ENCODE measurements around the gene MMP28. TPM values are rescaled to one million over a fixed set of nuclear protein-coding genes. Genes with fewer than 3 reads are reported as not detected.

MMP28 gene
- total and polyA plus RNA-seq, 10 of the 15 experiments (the other 5 are each of a cell fraction or from before 2014, with no cell fraction given): not detected

DNA sequence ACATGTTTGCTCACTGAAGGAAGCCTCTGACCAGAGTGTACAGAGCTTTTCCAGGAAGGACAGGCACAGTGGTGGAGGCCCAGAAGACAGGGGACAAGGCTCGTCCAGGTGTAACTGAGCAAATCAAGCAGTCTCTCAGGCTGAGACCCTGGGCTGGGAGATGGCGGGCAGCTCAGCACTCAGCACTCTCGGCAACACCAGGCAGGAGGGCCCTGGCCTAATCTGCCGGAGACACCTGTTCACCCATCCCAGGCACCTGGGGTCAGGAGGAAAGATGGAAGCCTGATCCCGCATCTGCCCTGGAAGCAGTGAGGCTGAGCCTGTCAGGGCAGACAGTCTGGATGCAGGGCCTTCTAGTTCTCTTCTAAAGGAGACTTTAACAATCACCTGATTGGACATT is 59.2 kb downstream of the MMP28 start:
- POLR2A ChIA-PET: no interaction called here
- Histone ChIP-seq H2AFZ (ENCODE audit: control insufficient read depth, low read depth, low read length) (no peak overlapping the region), H3K9ac (ENCODE audit: control insufficient read depth, insufficient read depth, low read length) (no peak overlapping the region), H3K27ac (ENCODE audit: control insufficient read depth, insufficient read depth) (no peak overlapping the region), H3K4me1 (ENCODE audit: control insufficient read depth, insufficient read depth, low read length) (no peaks in the 10 kb centered on the region), H4K20me1 (ENCODE audit: control insufficient read depth, insufficient read depth) (no peaks in the 10 kb centered on the region), H3K79me2 (ENCODE audit: control insufficient read depth, insufficient read depth, low read length) (no peaks in the 10 kb centered on the region), H3K9me3 (replicated peaks; ENCODE audit: control insufficient read depth, insufficient read depth, low read length) (no peaks in the 10 kb centered on the region), H3K4me3 (no peak overlapping the region), H3K36me3 (ENCODE audit: control insufficient read depth in 2 of 2, insufficient read depth in 2 of 2, low read length in 1 of 2) (no peaks in the 10 kb centered on the region; a peak in 1 of 4 replicates), H3K4me2 (ENCODE audit: control insufficient read depth, insufficient read depth) (no peak overlapping the region), H3K27me3 (replicated peaks in 1 of 2; ENCODE audit: control insufficient read depth in 2 of 2, insufficient read depth in 2 of 2, low read length in 1 of 2) (peaks cover 0 to 3% of the 10 kb centered on the region in 2 experiments; a peak in 2 of 4 replicates)
- intact Hi-C loops (cut with micrococcal nuclease; ENCODE audit: unreplicated experiment) (no loop called here), in situ Hi-C loops (cut with MboI) (no loop called here)
- FAIRE-seq (no peak), DNase-seq (ENCODE audit: low read depth, low spot score) (no peak), ATAC-seq (no peak)
- RAD21 ChIA-PET (ENCODE audit: unreplicated experiment): no interaction called here
- SMC1A ChIA-PET (ENCODE audit: uncharacterized antibody, unreplicated experiment): no interaction called here
- CTCF ChIA-PET: no interaction called here
- TF ChIP-seq ATF2 (IDR thresholded peaks at IDR 0.05; ENCODE audit: low read length): no peak
- TF ChIP-seq IRF4 (IDR thresholded peaks at IDR 0.05; ENCODE audit: low read depth, low read length): no peak
- TF ChIP-seq, protein P1, sequence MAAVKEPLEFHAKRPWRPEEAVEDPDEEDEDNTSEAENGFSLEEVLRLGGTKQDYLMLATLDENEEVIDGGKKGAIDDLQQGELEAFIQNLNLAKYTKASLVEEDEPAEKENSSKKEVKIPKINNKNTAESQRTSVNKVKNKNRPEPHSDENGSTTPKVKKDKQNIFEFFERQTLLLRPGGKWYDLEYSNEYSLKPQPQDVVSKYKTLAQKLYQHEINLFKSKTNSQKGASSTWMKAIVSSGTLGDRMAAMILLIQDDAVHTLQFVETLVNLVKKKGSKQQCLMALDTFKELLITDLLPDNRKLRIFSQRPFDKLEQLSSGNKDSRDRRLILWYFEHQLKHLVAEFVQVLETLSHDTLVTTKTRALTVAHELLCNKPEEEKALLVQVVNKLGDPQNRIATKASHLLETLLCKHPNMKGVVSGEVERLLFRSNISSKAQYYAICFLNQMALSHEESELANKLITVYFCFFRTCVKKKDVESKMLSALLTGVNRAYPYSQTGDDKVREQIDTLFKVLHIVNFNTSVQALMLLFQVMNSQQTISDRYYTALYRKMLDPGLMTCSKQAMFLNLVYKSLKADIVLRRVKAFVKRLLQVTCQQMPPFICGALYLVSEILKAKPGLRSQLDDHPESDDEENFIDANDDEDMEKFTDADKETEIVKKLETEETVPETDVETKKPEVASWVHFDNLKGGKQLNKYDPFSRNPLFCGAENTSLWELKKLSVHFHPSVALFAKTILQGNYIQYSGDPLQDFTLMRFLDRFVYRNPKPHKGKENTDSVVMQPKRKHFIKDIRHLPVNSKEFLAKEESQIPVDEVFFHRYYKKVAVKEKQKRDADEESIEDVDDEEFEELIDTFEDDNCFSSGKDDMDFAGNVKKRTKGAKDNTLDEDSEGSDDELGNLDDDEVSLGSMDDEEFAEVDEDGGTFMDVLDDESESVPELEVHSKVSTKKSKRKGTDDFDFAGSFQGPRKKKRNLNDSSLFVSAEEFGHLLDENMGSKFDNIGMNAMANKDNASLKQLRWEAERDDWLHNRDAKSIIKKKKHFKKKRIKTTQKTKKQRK (IDR thresholded peaks at IDR 0.05; ENCODE audit: low read depth, low read length): no peak
- TF ChIP-seq RFX5 (IDR thresholded peaks at IDR 0.05; ENCODE audit: low read depth, low read length): no peak
- TF ChIP-seq NBN (IDR thresholded peaks at IDR 0.05): no peak
- no peak for TF ChIP-seq EGR1 (IDR thresholded peaks at IDR 0.05; ENCODE audit: borderline replicate concordance in 1 of 2, low read depth in 2 of 2, low read length in 2 of 2)
- no TSS peak for BruUV-seq (replicated peaks)
- WGBS (ENCODE audit: insufficient coverage, insufficient replicate concordance, low lambda C conversion rate, missing lambda C conversion rate): 39% methylated on average over 5 of the region's 5 CpGs
